H9 (cell line): Measurements from ENCODE around the gene ZNF175. TPM values are rescaled to one million over a fixed set of nuclear protein-coding genes. Genes with fewer than 3 reads are reported as not detected.

Experiments
- DNase-seq: peaks from one replicate; pipeline ENCODE4 v3.0.0-alpha.2; 2017
- H2AFZ ChIP-seq: one replicate; pipeline ENCODE4 v1.6.1; 2013; ENCODE audit warnings: mild to moderate bottlenecking, low read length, control low read depth, moderate library complexity
- H2AK5ac ChIP-seq: 2 replicates; pipeline ENCODE4 v1.6.1; 2013; ENCODE audit warnings: low read length, control low read depth, mixed read lengths; ENCODE audit not compliant: insufficient read length
- H2BK120ac ChIP-seq: one replicate; pipeline ENCODE4 v1.6.1; 2013; ENCODE audit warnings: low read depth, mild to moderate bottlenecking, low read length, control low read depth, inconsistent platforms; ENCODE audit not compliant: poor library complexity, severe bottlenecking
- H2BK12ac ChIP-seq: 2 replicates; pipeline ENCODE4 v1.6.1; 2013; ENCODE audit warnings: low read length, control low read depth, mixed read lengths, low read depth; ENCODE audit not compliant: insufficient read length
- H2BK15ac ChIP-seq: 2 replicates; pipeline ENCODE4 v1.6.1; 2013; ENCODE audit warnings: low read depth, low read length, control low read depth
- H2BK20ac ChIP-seq: one replicate; pipeline ENCODE4 v1.6.1; 2013; ENCODE audit warnings: low read depth, mild to moderate bottlenecking, low read length, control low read depth, inconsistent platforms; ENCODE audit not compliant: poor library complexity, severe bottlenecking
- H2BK5ac ChIP-seq: 2 replicates; pipeline ENCODE4 v1.6.1; 2013; ENCODE audit warnings: low read length, control low read depth, mixed read lengths; ENCODE audit not compliant: insufficient read length
- H3K14ac ChIP-seq: 2 replicates; pipeline ENCODE4 v1.6.1; 2013; ENCODE audit warnings: low read length, control low read depth; ENCODE audit not compliant: insufficient read depth
- H3K18ac ChIP-seq: 2 replicates; pipeline ENCODE4 v1.6.1; 2013; ENCODE audit warnings: low read depth, mild to moderate bottlenecking, mixed read lengths, low read length, control low read depth; ENCODE audit not compliant: insufficient read length
- H3K23ac ChIP-seq: 2 replicates; pipeline ENCODE4 v1.6.1; 2013; ENCODE audit warnings: low read length, control low read depth, mixed read lengths, low read depth; ENCODE audit not compliant: insufficient read length
- H3K23me2 ChIP-seq: 2 replicates; pipeline ENCODE4 v1.6.1; 2013; ENCODE audit warnings: low read depth, mild to moderate bottlenecking, mixed read lengths, low read length, control low read depth; ENCODE audit not compliant: insufficient read length, poor library complexity, severe bottlenecking
- H3K27ac ChIP-seq: 2 replicates; pipeline ENCODE4 v1.5.1; 2013; ENCODE audit warnings: low read length, control low read depth, mixed read lengths, low read depth; ENCODE audit not compliant: insufficient read length
- H3K27me3 ChIP-seq: 2 replicates; pipeline ENCODE4 v1.6.1; 2013; ENCODE audit warnings: low read length, control low read depth, inconsistent platforms; ENCODE audit not compliant: insufficient read depth
- H3K4ac ChIP-seq: 2 replicates; pipeline ENCODE4 v1.6.1; 2013; ENCODE audit warnings: low read depth, mild to moderate bottlenecking, control low read depth, inconsistent platforms, low read length, moderate library complexity
- H3K4me1 ChIP-seq: 2 replicates; pipeline ENCODE4 v1.6.1; 2013; ENCODE audit warnings: low read length, control low read depth, inconsistent platforms; ENCODE audit not compliant: insufficient read depth
- H3K4me2 ChIP-seq: 2 replicates; pipeline ENCODE4 v1.6.1; 2013; ENCODE audit warnings: low read length, control low read depth, mixed read lengths; ENCODE audit not compliant: insufficient read length, insufficient read depth
- H3K56ac ChIP-seq: 2 replicates; pipeline ENCODE4 v1.6.1; 2013; ENCODE audit warnings: low read depth, mild to moderate bottlenecking, mixed read lengths, low read length, control low read depth; ENCODE audit not compliant: insufficient read length
- H3K79me1 ChIP-seq: 2 replicates; pipeline ENCODE4 v1.6.1; 2013; ENCODE audit warnings: low read depth, mild to moderate bottlenecking, moderate library complexity, low read length, control low read depth, inconsistent platforms; ENCODE audit not compliant: insufficient read depth, poor library complexity, severe bottlenecking
- H3K79me2 ChIP-seq: 2 replicates; pipeline ENCODE4 v1.6.1; 2013; ENCODE audit warnings: low read length, control low read depth, inconsistent platforms; ENCODE audit not compliant: insufficient read depth
- H3K9ac ChIP-seq: 2 replicates; pipeline ENCODE4 v1.6.1; 2013; ENCODE audit warnings: low read length, control low read depth, mixed read lengths; ENCODE audit not compliant: insufficient read length; ENCODE audit errors: extremely low read depth
- H3K9me3 ChIP-seq: one replicate; pipeline ENCODE4 v1.6.1; 2013; ENCODE audit warnings: low read depth, low read length, inconsistent platforms; ENCODE audit not compliant: control insufficient read depth
- H3T11ph ChIP-seq: one replicate; pipeline ENCODE4 v1.6.1; 2013; ENCODE audit warnings: mild to moderate bottlenecking, low read length, control low read depth, inconsistent platforms
- H4K20me1 ChIP-seq: one replicate; pipeline ENCODE4 v1.6.1; 2013; ENCODE audit not compliant: control insufficient read depth, insufficient read length, insufficient read depth
- H4K5ac ChIP-seq: 2 replicates; pipeline ENCODE4 v1.6.1; 2013; ENCODE audit warnings: low read depth, mild to moderate bottlenecking, mixed read lengths, low read length, control low read depth; ENCODE audit not compliant: insufficient read length
- H4K8ac ChIP-seq: replicated peaks from 2 replicates; pipeline ENCODE4 v1.6.1; 2013; ENCODE audit warnings: low read length, control low read depth, mixed read lengths, low read depth; ENCODE audit not compliant: insufficient read length
- H4K91ac ChIP-seq: 2 replicates; pipeline ENCODE4 v1.6.1; 2013; ENCODE audit warnings: low read depth, mild to moderate bottlenecking, moderate library complexity, mixed read lengths, low read length, control low read depth; ENCODE audit not compliant: insufficient read length
- H3K27ac Mint-ChIP-seq, 3 experiments: 2 replicates in 2 of 3; 3 replicates in 1 of 3; pipeline ENCODE4 v1.8.0; 2020 to 2021; ENCODE audit warnings: mixed read lengths in 3 of 3, mild to moderate bottlenecking in 1 of 3, moderate library complexity in 1 of 3
- H3K27me3 Mint-ChIP-seq: 2 replicates; pipeline ENCODE4 v1.8.0; 2021; ENCODE audit warnings: low read depth, mild to moderate bottlenecking, moderate library complexity, mixed read lengths
- H3K36me3 Mint-ChIP-seq, 3 experiments: 2 replicates in 2 of 3; 3 replicates in 1 of 3; pipeline ENCODE4 v1.8.0; 2020 to 2021; ENCODE audit warnings: low read depth in 3 of 3, mixed read lengths in 3 of 3; ENCODE audit not compliant: insufficient read depth in 1 of 3
- H3K4me1 Mint-ChIP-seq, 2 experiments: 2 replicates each; pipeline ENCODE4 v1.8.0; 2020; ENCODE audit warnings: mixed read lengths in 2 of 2
- H3K4me3 Mint-ChIP-seq, 2 experiments: 2 replicates in 1 of 2; 3 replicates in 1 of 2; pipeline ENCODE4 v1.8.0; 2020 to 2021; ENCODE audit warnings: mild to moderate bottlenecking in 2 of 2, mixed read lengths in 2 of 2, moderate library complexity in 1 of 2
- H3K9me3 Mint-ChIP-seq, 2 experiments: 2 replicates in 1 of 2; 3 replicates in 1 of 2; pipeline ENCODE4 v1.8.0; 2020; ENCODE audit warnings: mild to moderate bottlenecking in 2 of 2, mixed read lengths in 2 of 2, moderate library complexity in 1 of 2
- WGBS: extraction: QIAGEN DNeasy Blood & Tissue Kit; methylation state at CpG from one replicate; pipeline ENCODE4 v1.1.7; 2013; ENCODE audit warnings: missing lambda C conversion rate, low lambda C conversion rate, mixed read lengths; ENCODE audit not compliant: insufficient read length; ENCODE audit errors: extremely low coverage; 5-methylcytosine and 5-hydroxymethylcytosine counted together
- total RNA-seq: library from RNA; stranded (reverse); gene quantifications from 2 replicates; pipeline ENCODE4 v1.2.1, GENCODE V29; 2021
- TF ChIP-seq, protein P1 (sequence below): fragments of 200-600 bp; sonication (generic); conservative IDR thresholded peaks from 3 replicates; pipeline ENCODE4 v1.8.0; 2021; ENCODE audit warnings: antibody characterized with exemption, mild to moderate bottlenecking

Gene ZNF175
- total RNA-seq, 1 experiment from 2014 or later: 10.7 TPM

DNA sequence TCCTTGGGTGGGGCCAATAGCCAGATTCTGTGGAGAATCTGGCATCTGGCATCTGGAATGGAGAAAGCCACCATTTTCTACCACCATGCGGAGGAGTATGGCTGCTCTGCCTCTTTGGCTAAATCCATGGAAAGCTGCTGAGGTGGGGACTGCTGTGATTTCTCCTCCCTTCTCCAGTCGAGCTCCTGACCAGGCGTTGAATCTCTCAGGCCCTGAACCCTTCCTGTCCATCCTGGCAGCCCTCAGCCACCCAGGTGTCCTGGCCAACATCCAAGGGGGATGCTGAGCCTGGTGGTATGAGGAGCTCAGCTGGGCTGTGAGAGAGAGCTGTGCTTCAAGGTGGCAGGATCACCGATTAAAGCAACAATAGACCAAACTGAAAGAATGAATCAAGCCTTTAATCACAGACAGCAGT lies 22.2 kb upstream of the ZNF175 start:
- Histone ChIP-seq H3K4me1 (no peaks in the 10 kb centered on the region; the same call in 1 of the 2 replicates), H2BK120ac (no peak overlapping the region), H2AFZ (no peak overlapping the region), H2BK12ac (no peak overlapping the region), H4K91ac (no peak overlapping the region), H3K23me2 (no peaks in the 10 kb centered on the region), H4K8ac (no peak overlapping the region), H3K4ac (no peak overlapping the region), H3K27me3 (no peaks in the 10 kb centered on the region), H3K27ac (no peak overlapping the region), H3K4me2 (no peak overlapping the region), H3K18ac (no peak overlapping the region), H3K9ac (no peak overlapping the region), H2BK5ac (no peak overlapping the region), H2BK20ac (no peak overlapping the region), H4K20me1 (no peaks in the 10 kb centered on the region), H4K5ac (no peak overlapping the region), H3K14ac (no peak overlapping the region), H3K23ac (no peak overlapping the region), H2AK5ac (no peak overlapping the region), H3K79me2 (no peaks in the 10 kb centered on the region), H3K9me3 (no peaks in the 10 kb centered on the region), H3K56ac (no peak overlapping the region), H3K79me1 (no peaks in the 10 kb centered on the region), H3T11ph (no peak overlapping the region), H2BK15ac (no peak overlapping the region)
- Mint-ChIP-seq H3K36me3 (peaks cover 0 to 4% (median 0%) of the 10 kb centered on the region in 3 experiments; a peak in 3 of 7 replicates), H3K27me3 (peaks cover 62% of the 10 kb centered on the region), H3K9me3 (peaks cover 46 to 95% of the 10 kb centered on the region in 2 experiments), H3K4me3 (no peak overlapping the region), H3K27ac (no peak overlapping the region), H3K4me1 (peaks cover 0 to 6% of the 10 kb centered on the region in 2 experiments; a peak in 2 of 4 replicates)
- no CpG with 5 or more reads among the region's 4 CpGs for WGBS
- TF ChIP-seq, protein P1, sequence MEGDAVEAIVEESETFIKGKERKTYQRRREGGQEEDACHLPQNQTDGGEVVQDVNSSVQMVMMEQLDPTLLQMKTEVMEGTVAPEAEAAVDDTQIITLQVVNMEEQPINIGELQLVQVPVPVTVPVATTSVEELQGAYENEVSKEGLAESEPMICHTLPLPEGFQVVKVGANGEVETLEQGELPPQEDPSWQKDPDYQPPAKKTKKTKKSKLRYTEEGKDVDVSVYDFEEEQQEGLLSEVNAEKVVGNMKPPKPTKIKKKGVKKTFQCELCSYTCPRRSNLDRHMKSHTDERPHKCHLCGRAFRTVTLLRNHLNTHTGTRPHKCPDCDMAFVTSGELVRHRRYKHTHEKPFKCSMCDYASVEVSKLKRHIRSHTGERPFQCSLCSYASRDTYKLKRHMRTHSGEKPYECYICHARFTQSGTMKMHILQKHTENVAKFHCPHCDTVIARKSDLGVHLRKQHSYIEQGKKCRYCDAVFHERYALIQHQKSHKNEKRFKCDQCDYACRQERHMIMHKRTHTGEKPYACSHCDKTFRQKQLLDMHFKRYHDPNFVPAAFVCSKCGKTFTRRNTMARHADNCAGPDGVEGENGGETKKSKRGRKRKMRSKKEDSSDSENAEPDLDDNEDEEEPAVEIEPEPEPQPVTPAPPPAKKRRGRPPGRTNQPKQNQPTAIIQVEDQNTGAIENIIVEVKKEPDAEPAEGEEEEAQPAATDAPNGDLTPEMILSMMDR: no peak
- DNase-seq: no peak
